HepG2 (cell line): ENCODE results near the gene INO80C. TPM values are rescaled to one million over a fixed set of nuclear protein-coding genes. Genes with fewer than 3 reads are reported as not detected.

Experiments used
- ATAC-seq: fragments of 200-7000 bp; cut with Tn5 transposase; 3 replicates; pipeline ENCODE4 v1.9.1; 2020; ENCODE audit warnings: mild to moderate bottlenecking, moderate library complexity
- BruUV-seq: library from RNA; stranded (reverse); fragments of 400-500 nt; replicated peaks from 2 replicates; lab custom pipeline; 2021; lab: Mats Ljungman, UMichigan
- CTCF ChIA-PET: fragments of 300-600 bp; formaldehyde crosslinking; extraction: SDS; loops from one replicate; lab custom pipeline; 2021; ENCODE audit warnings: low total read pairs, inconsistent platforms, low intra/inter-chr PET ratio; lab: Yijun Ruan, JAX
- POLR2A ChIA-PET: fragments of 350-600 bp; sonication (Branson Sonifier 250); formaldehyde crosslinking; loops from one replicate; lab custom pipeline; 2020; ENCODE audit warnings: antibody characterized with exemption, inconsistent platforms; lab: Yijun Ruan, JAX
- DNase-seq: peaks from one replicate; pipeline ENCODE4 v3.0.0-alpha.2; 2015; ENCODE audit warnings: low spot score
- FAIRE-seq: peaks from 3 replicates; lab custom pipeline; 2011; peaks lifted over from hg19 to GRCh38; lab: Jason Lieb, UNC
- H2AFZ ChIP-seq: one replicate; pipeline ENCODE4 v1.6.1; 2011; ENCODE audit warnings: low read length, inconsistent platforms
- H3K27ac ChIP-seq: fragments of 300-600 bp; 3 replicates; pipeline ENCODE4 v1.8.0; 2011; ENCODE audit warnings: mixed run types, mild to moderate bottlenecking, mixed read lengths, low read length, inconsistent platforms; ENCODE audit not compliant: insufficient read depth; ENCODE audit errors: extremely low read length
- H3K27me3 ChIP-seq, 2 experiments: fragments of 200-600 bp in 1 of 2; 2 replicates in 1 of 2; 3 replicates in 1 of 2; pipeline versions ENCODE4 v1.6.0 to v1.8.0; 2011; ENCODE audit warnings: low read length in 2 of 2, mild to moderate bottlenecking in 2 of 2, moderate library complexity in 2 of 2, inconsistent platforms in 1 of 2; ENCODE audit not compliant: insufficient read depth in 2 of 2, control insufficient read depth in 1 of 2
- H3K36me3 ChIP-seq, 2 experiments: fragments of 200-600 bp in 1 of 2; replicated peaks in 1 of 2; 2 replicates in 1 of 2; 3 replicates in 1 of 2; pipeline versions ENCODE4 v1.5.1 to v1.8.0; 2011; ENCODE audit warnings: low read length in 2 of 2, inconsistent platforms in 1 of 2; ENCODE audit not compliant: insufficient read depth in 2 of 2, control insufficient read depth in 1 of 2
- H3K4me1 ChIP-seq: 2 replicates; pipeline ENCODE4 v1.5.1; 2012; ENCODE audit warnings: low read length, inconsistent platforms; ENCODE audit not compliant: insufficient read depth
- H3K4me2 ChIP-seq: 2 replicates; pipeline ENCODE4 v1.6.0; 2011; ENCODE audit warnings: low read depth, low read length, inconsistent platforms
- H3K4me3 ChIP-seq, 3 experiments: fragments of 200-600 bp in 1 of 3; sonication (generic), shearing (Covaris generic) in 1 of 3; replicated peaks in 1 of 3; 2 replicates each; pipeline ENCODE4 v1.5.1; 2011 to 2016; ENCODE audit warnings: low read length in 3 of 3, inconsistent platforms in 2 of 3, low read depth in 2 of 3, mild to moderate bottlenecking in 2 of 3, control low read depth in 1 of 3, mixed read lengths in 1 of 3; ENCODE audit not compliant: insufficient read depth in 1 of 3
- H3K79me2 ChIP-seq: one replicate; pipeline ENCODE4 v1.6.1; 2011; ENCODE audit warnings: low read length, inconsistent platforms; ENCODE audit not compliant: insufficient read depth
- H3K9ac ChIP-seq: 2 replicates; pipeline ENCODE4 v1.6.0; 2011; ENCODE audit warnings: mild to moderate bottlenecking, low read depth, low read length, inconsistent platforms; ENCODE audit not compliant: insufficient read depth
- H3K9me3 ChIP-seq: 2 replicates; pipeline ENCODE4 v1.5.1; 2012; ENCODE audit warnings: mild to moderate bottlenecking, low read length
- H4K20me1 ChIP-seq: 2 replicates; pipeline ENCODE4 v1.6.0; 2011; ENCODE audit warnings: inconsistent platforms, mild to moderate bottlenecking, low read length, moderate library complexity; ENCODE audit not compliant: insufficient read depth
- CREB1 ChIP-seq, 2 experiments: fragments of 450-650 bp in 1 of 2; IDR thresholded peaks; 2 replicates each; pipeline ENCODE4 v1.6.1; 2016 to 2017; ENCODE audit warnings: control low read depth in 1 of 2, mild to moderate bottlenecking in 1 of 2, missing compliant biosample characterization in 1 of 2, missing genetic modification characterization in 1 of 2
- DR1 ChIP-seq: sonication (generic); formaldehyde crosslinking; IDR thresholded peaks from 2 replicates; pipeline ENCODE4 v1.8.0; 2021; ENCODE audit warnings: mild to moderate bottlenecking, missing genetic modification reagents, inconsistent platforms
- FOXO4 ChIP-seq: sonication (generic); formaldehyde crosslinking; conservative IDR thresholded peaks from 2 replicates; pipeline ENCODE4 v1.8.1; 2023; ENCODE audit warnings: missing genetic modification reagents
- IKZF5 ChIP-seq: IDR thresholded peaks from 2 replicates; pipeline ENCODE4 v1.6.1; 2018; ENCODE audit warnings: missing genetic modification reagents, mild to moderate bottlenecking, missing compliant biosample characterization
- JUN ChIP-seq: sonication (generic); formaldehyde crosslinking; IDR thresholded peaks from 2 replicates; pipeline ENCODE4 v1.4.0; 2020; ENCODE audit warnings: mild to moderate bottlenecking, missing genetic modification reagents
- MAFK ChIP-seq, 2 experiments: IDR thresholded peaks in 1 of 2; conservative IDR thresholded peaks in 1 of 2; 2 replicates each; pipeline ENCODE4 v1.6.1; 2011; ENCODE audit warnings: improper control_type of control experiment in 2 of 2, low read length in 2 of 2
- ZBTB42 ChIP-seq: sonication (generic); formaldehyde crosslinking; IDR thresholded peaks from 2 replicates; pipeline ENCODE4 v1.5.0; 2020; ENCODE audit warnings: mild to moderate bottlenecking, missing genetic modification reagents
- ZFP41 ChIP-seq: sonication (generic); formaldehyde crosslinking; IDR thresholded peaks from 2 replicates; pipeline ENCODE4 v1.4.0; 2020; ENCODE audit warnings: mild to moderate bottlenecking, missing genetic modification reagents, borderline replicate concordance
- ZNF280D ChIP-seq: sonication (generic); formaldehyde crosslinking; IDR thresholded peaks from 2 replicates; pipeline ENCODE4 v1.5.1; 2020; ENCODE audit warnings: mild to moderate bottlenecking, missing genetic modification reagents
- ZNF570 ChIP-seq: sonication (generic); formaldehyde crosslinking; IDR thresholded peaks from 2 replicates; pipeline ENCODE4 v1.4.0; 2020; ENCODE audit warnings: mild to moderate bottlenecking, missing genetic modification reagents, borderline replicate concordance
- WGBS: methylation state at CpG from one replicate; pipeline ENCODE4 v1.1.6; 2017; ENCODE audit warnings: low lambda C conversion rate; 5-methylcytosine and 5-hydroxymethylcytosine counted together
- in situ Hi-C: cut with HindIII; loops from 2 replicates; pipeline ENCODE4 v1.10.0; 2017; ENCODE audit warnings: low pct_unique_long_range_greater_than_20kb; ENCODE audit not compliant: extremely low pct_ligation_motif_present
- intact Hi-C: fragments of 100-400 bp; cut with micrococcal nuclease; formaldehyde crosslinking; loops from one replicate; pipeline ENCODE4 v1.10.0; 2022; ENCODE audit not compliant: unreplicated experiment
- polyA plus RNA-seq, 8 experiments: library from polyadenylated mRNA; depleted of rRNA in 3 of 8; stranded (reverse) in 7 of 8; unstranded in 1 of 8; fragments of >200 nt; fragmentation: Illumina TruSeq in 4 of 8; extraction: Trizol in 4 of 8; gene quantifications; 2 replicates each; pipeline versions ENCODE4 v1.2.1 to v1.2.3, GENCODE V29; 2011 to 2016; ENCODE audit warnings: low read depth in 4 of 8, missing spikeins in 1 of 8, mixed read lengths in 1 of 8; ENCODE audit not compliant: insufficient read depth in 1 of 8
- total RNA-seq, 5 experiments: library from RNA; depleted of rRNA; stranded (reverse); fragments of >200 nt; fragmentation: Illumina TruSeq; extraction: Trizol; gene quantifications; 2 replicates each; pipeline ENCODE4 v1.2.3, GENCODE V29; 2016; ENCODE audit warnings: low read depth in 1 of 5

INO80C gene
- total and polyA plus RNA-seq, 2 of the 13 experiments (the other 11 are each of a cell fraction or from before 2014, with no cell fraction given): 8.2 to 15.4 TPM

GRCh38 chr18:35516351-35516750, 18.6 kb upstream of the INO80C start:
- intact Hi-C loops (no loop called here), in situ Hi-C loops (no loop called here)
- Histone ChIP-seq H3K27ac (no peak overlapping the region), H3K79me2 (no peaks in the 10 kb centered on the region), H3K9ac (no peak overlapping the region), H3K9me3 (no peaks in the 10 kb centered on the region), H4K20me1 (no peaks in the 10 kb centered on the region), H3K4me1 (peaks cover 25% of the 10 kb centered on the region), H3K4me2 (no peak overlapping the region), H3K27me3 (no peaks in the 10 kb centered on the region), H3K4me3 (no peak overlapping the region), H2AFZ (no peak overlapping the region), H3K36me3 (no peaks in the 10 kb centered on the region)
- DNase-seq (no peak), FAIRE-seq (no peak), ATAC-seq (no peak)
- 43% methylated on average over 3 of the region's 3 CpGs for WGBS
- POLR2A ChIA-PET: no interaction called here
- no TSS peak for BruUV-seq
- CTCF ChIA-PET: no interaction called here
- TF ChIP-seq IKZF5 (CRISPR knock-in tag): no peak
- TF ChIP-seq MAFK (conservative IDR thresholded peaks at IDR 0.05 in 1 of 2, IDR thresholded peaks at IDR 0.05 in 1 of 2; ENCODE audit: low read length in 2 of 2): no peak
- TF ChIP-seq CREB1 (IDR thresholded peaks at IDR 0.05): no peak
- no peak for TF ChIP-seq CREB1 (CRISPR knock-in tag; IDR thresholded peaks at IDR 0.05)
- no peak for TF ChIP-seq ZNF570
- TF ChIP-seq FOXO4 (CRISPR knock-in tag): no peak
- TF ChIP-seq DR1: no peak
- no peak for TF ChIP-seq ZBTB42 (CRISPR knock-in tag)
- TF ChIP-seq ZFP41 (CRISPR knock-in tag): no peak
- no peak for TF ChIP-seq ZNF280D (CRISPR knock-in tag)
- TF ChIP-seq JUN (CRISPR knock-in tag): no peak
